GM23338 (cell line): ENCODE measurements around the gene DNAAF2. TPM values are rescaled to one million over a fixed set of nuclear protein-coding genes. Genes with fewer than 3 reads are reported as not detected.

ENCODE experiments used
- ATAC-seq: fragments of 200-7000 bp; cut with Tn5 transposase; 3 replicates; pipeline ENCODE4 v1.9.1; 2020
- DNase-seq: peaks from one replicate; pipeline ENCODE4 v3.0.0-alpha.2; 2015; ENCODE audit warnings: low spot score
- H2AFZ ChIP-seq: fragments of 200-600 bp; sonication (generic); 2 replicates; pipeline ENCODE4 v1.8.0; 2016; ENCODE audit warnings: antibody characterized with exemption, mild to moderate bottlenecking, moderate library complexity
- H3F3A ChIP-seq: fragments of 200-600 bp; sonication (generic); replicated peaks from 2 replicates; pipeline ENCODE4 v1.8.0; 2017; ENCODE audit warnings: antibody characterized with exemption, mixed run types, low read depth
- H3K27ac ChIP-seq: fragments of 200-600 bp; sonication (generic); 2 replicates; pipeline ENCODE4 v1.6.1; 2016; ENCODE audit warnings: low read depth
- H3K27me3 ChIP-seq: fragments of 200-600 bp; sonication (generic); 2 replicates; pipeline ENCODE4 v1.8.0; 2016; ENCODE audit warnings: mild to moderate bottlenecking, mixed run types, moderate library complexity; ENCODE audit not compliant: insufficient read depth
- H3K36me3 ChIP-seq: fragments of 200-600 bp; sonication (generic); 2 replicates; pipeline ENCODE4 v1.8.0; 2016; ENCODE audit warnings: mild to moderate bottlenecking; ENCODE audit not compliant: insufficient read depth
- H3K4me1 ChIP-seq: fragments of 200-600 bp; sonication (generic); 2 replicates; pipeline ENCODE4 v1.8.0; 2016; ENCODE audit warnings: mild to moderate bottlenecking, moderate library complexity; ENCODE audit not compliant: insufficient read depth
- H3K4me2 ChIP-seq: fragments of 200-600 bp; sonication (generic); 2 replicates; pipeline ENCODE4 v1.7.1; 2017; ENCODE audit warnings: mixed run types
- H3K4me3 ChIP-seq: fragments of 200-600 bp; sonication (generic); 2 replicates; pipeline ENCODE4 v1.6.1; 2016; ENCODE audit warnings: mixed run types
- H3K79me2 ChIP-seq: fragments of 200-600 bp; sonication (generic); replicated peaks from 2 replicates; pipeline ENCODE4 v1.8.0; 2017; ENCODE audit warnings: mild to moderate bottlenecking; ENCODE audit not compliant: insufficient read depth
- H3K9me2 ChIP-seq: fragments of 200-600 bp; sonication (generic); 2 replicates; pipeline ENCODE4 v1.8.0; 2017; ENCODE audit not compliant: insufficient read depth
- H4K20me1 ChIP-seq: fragments of 200-600 bp; sonication (generic); replicated peaks from 2 replicates; pipeline ENCODE4 v1.8.0; 2017; ENCODE audit warnings: mild to moderate bottlenecking; ENCODE audit not compliant: insufficient read depth
- H3K27ac Mint-ChIP-seq: 2 replicates; pipeline ENCODE4 v1.8.0; 2020; ENCODE audit warnings: inconsistent platforms, mild to moderate bottlenecking, moderate library complexity, mixed read lengths
- H3K27me3 Mint-ChIP-seq: 3 replicates; pipeline ENCODE4 v1.8.0; 2022; ENCODE audit warnings: low read depth, mild to moderate bottlenecking, moderate library complexity, mixed read lengths, inconsistent platforms; ENCODE audit not compliant: insufficient read depth, poor library complexity
- H3K36me3 Mint-ChIP-seq: 3 replicates; pipeline ENCODE4 v1.8.0; 2021; ENCODE audit warnings: low read depth, mild to moderate bottlenecking, inconsistent platforms, moderate library complexity, mixed read lengths
- H3K4me1 Mint-ChIP-seq: 3 replicates; pipeline ENCODE4 v1.8.0; 2020; ENCODE audit warnings: mild to moderate bottlenecking, inconsistent platforms, mixed read lengths
- H3K4me3 Mint-ChIP-seq: 3 replicates; pipeline ENCODE4 v1.8.0; 2021; ENCODE audit warnings: moderate library complexity, mild to moderate bottlenecking, inconsistent platforms, mixed read lengths
- H3K9me3 Mint-ChIP-seq: 3 replicates; pipeline ENCODE4 v1.8.0; 2020; ENCODE audit warnings: moderate library complexity, mild to moderate bottlenecking, inconsistent platforms, mixed read lengths
- CREB1 ChIP-seq: fragments of 250-450 bp; sonication (Bioruptor Pico); IDR thresholded peaks from 2 replicates; pipeline ENCODE4 v1.5.0; 2020; ENCODE audit warnings: low read depth, mild to moderate bottlenecking, moderate library complexity
- CTCF ChIP-seq, 2 experiments: fragments of 200-600 bp in 1 of 2; sonication (generic) in 1 of 2; conservative IDR thresholded peaks; 2 replicates each; pipeline versions ENCODE4 v1.5.1 to v1.6.1; 2016 to 2017; ENCODE audit warnings: antibody characterized with exemption in 2 of 2, low read depth in 2 of 2, mild to moderate bottlenecking in 2 of 2, moderate library complexity in 1 of 2
- ETS1 ChIP-seq: IDR thresholded peaks from 2 replicates; pipeline ENCODE4 v1.6.1; 2016; ENCODE audit warnings: antibody characterized with exemption
- EZH2 ChIP-seq: fragments of 200-600 bp; sonication (generic); IDR thresholded peaks from one replicate; pipeline ENCODE4 v1.8.0; 2017; ENCODE audit warnings: antibody characterized with exemption, mild to moderate bottlenecking, low read depth; ENCODE audit not compliant: unreplicated experiment
- EZH2phosphoT487 ChIP-seq: fragments of 200-600 bp; sonication (generic); IDR thresholded peaks from one replicate; pipeline ENCODE4 v1.8.1; 2018; ENCODE audit warnings: antibody characterized with exemption; ENCODE audit not compliant: unreplicated experiment
- JUNB ChIP-seq: IDR thresholded peaks from one replicate; pipeline ENCODE4 v1.6.1; 2016; ENCODE audit warnings: antibody characterized with exemption; ENCODE audit not compliant: unreplicated experiment
- NANOG ChIP-seq: IDR thresholded peaks from 2 replicates; pipeline ENCODE4 v1.6.1; 2016; ENCODE audit warnings: antibody characterized with exemption, borderline replicate concordance
- POLR2AphosphoS5 ChIP-seq: IDR thresholded peaks from 2 replicates; pipeline ENCODE4 v1.6.1; 2016; ENCODE audit warnings: antibody characterized with exemption, low read depth
- REST ChIP-seq: IDR thresholded peaks from one replicate; pipeline ENCODE4 v1.6.1; 2018; ENCODE audit warnings: antibody characterized with exemption; ENCODE audit not compliant: unreplicated experiment
- STAT1 ChIP-seq: IDR thresholded peaks from one replicate; pipeline ENCODE4 v1.6.1; 2016; ENCODE audit warnings: antibody characterized with exemption; ENCODE audit not compliant: unreplicated experiment
- ZNF114 ChIP-seq: fragments of 250-450 bp; sonication (Bioruptor Pico); IDR thresholded peaks from 2 replicates; pipeline ENCODE4 v1.5.0; 2020; ENCODE audit warnings: mild to moderate bottlenecking, moderate library complexity
- ZNF331 ChIP-seq: fragments of 250-450 bp; sonication (Bioruptor Pico); IDR thresholded peaks from 2 replicates; pipeline ENCODE4 v1.5.0; 2020; ENCODE audit warnings: low read depth, mild to moderate bottlenecking, moderate library complexity
- ZNF462 ChIP-seq: fragments of 250-450 bp; sonication (Bioruptor Pico); IDR thresholded peaks from 2 replicates; pipeline ENCODE4 v1.5.0; 2020; ENCODE audit warnings: mild to moderate bottlenecking, moderate library complexity
- polyA plus RNA-seq: library from polyadenylated mRNA; unstranded; fragments of >200 nt; fragmentation: Nextera tagmentation; extraction: Ambion mirVana; gene quantifications from 2 replicates; pipeline ENCODE4 v1.2.1, GENCODE V29; 2016
- total RNA-seq: library from RNA; depleted of rRNA; stranded (reverse); fragments of >200 nt; shearing (Covaris generic); gene quantifications from 2 replicates; pipeline ENCODE4 v1.2.3, GENCODE V29; 2014

The DNAAF2 gene
- total and polyA plus RNA-seq, 2 experiments from 2014 or later, result 40.4 to 62.6 TPM

GRCh38 chr14:49659526-49660455 lies 24.7 kb upstream of the DNAAF2 start:
- Histone ChIP-seq H3K79me2 (no peaks in the 10 kb centered on the region), H3K27ac (no peak overlapping the region), H3K4me2 (no peak overlapping the region), H4K20me1 (0 out of 2 replicates have a peak, but pooled peaks cover 3% of the 10 kb centered on the region), H3K4me3 (no peak overlapping the region), H2AFZ (no peak overlapping the region), H3K4me1 (no peaks in the 10 kb centered on the region), H3K36me3 (0 out of 2 replicates have a peak, but pooled peaks cover 5% of the 10 kb centered on the region), H3K9me2 (no peaks in the 10 kb centered on the region), H3F3A (no peaks in the 10 kb centered on the region), H3K27me3 (no peaks in the 10 kb centered on the region)
- peaks cover 3% of the 10 kb centered on the region for H3K27me3 Mint-ChIP-seq
- H3K4me3 Mint-ChIP-seq, result no peak overlapping the region
- DNase-seq (no peak), ATAC-seq (no peak)
- TF ChIP-seq CTCF (conservative IDR thresholded peaks at IDR 0.05; ENCODE audit: low read depth in 2 of 2), result no peak
- TF ChIP-seq EZH2, result no peak
- TF ChIP-seq POLR2AphosphoS5, result no peak
- no peak for TF ChIP-seq STAT1
- TF ChIP-seq EZH2phosphoT487, result no peak
- TF ChIP-seq ETS1, result no peak
- TF ChIP-seq NANOG, result no peak
- TF ChIP-seq REST, result no peak
- no peak for TF ChIP-seq ZNF114
- no peak for TF ChIP-seq CREB1 (CRISPR knock-in tag)
- no peak for TF ChIP-seq ZNF462 (CRISPR knock-in tag)
- TF ChIP-seq JUNB, result no peak
- TF ChIP-seq ZNF331, result no peak
- H3K9me3 Mint-ChIP-seq, result no peaks in the 10 kb centered on the region
- H3K36me3 Mint-ChIP-seq, result peaks cover 5% of the 10 kb centered on the region; the same call in 1 of the 3 replicates
- no peaks in the 10 kb centered on the region for H3K4me1 Mint-ChIP-seq
- no peak overlapping the region for H3K27ac Mint-ChIP-seq
